C4-2B (cell line): ENCODE measurements around the gene STK38L.
A peak's percentile ranks its signal among the peaks of the same experiment; 100 is the strongest.

ENCODE experiments used
- H3K27ac ChIP-seq: fragments of 450-650 bp; 2 replicates; pipeline ENCODE4 v1.5.1; 2017
- ZFX ChIP-seq: fragments of 450-650 bp; IDR thresholded peaks from 2 replicates; pipeline ENCODE4 v1.6.1; 2017
- TF ChIP-seq, protein P1 (sequence below): fragments of 450-650 bp; conservative IDR thresholded peaks from 2 replicates; pipeline ENCODE4 v1.5.1; 2017; ENCODE audit warnings: mild to moderate bottlenecking

The STK38L gene

DNA sequence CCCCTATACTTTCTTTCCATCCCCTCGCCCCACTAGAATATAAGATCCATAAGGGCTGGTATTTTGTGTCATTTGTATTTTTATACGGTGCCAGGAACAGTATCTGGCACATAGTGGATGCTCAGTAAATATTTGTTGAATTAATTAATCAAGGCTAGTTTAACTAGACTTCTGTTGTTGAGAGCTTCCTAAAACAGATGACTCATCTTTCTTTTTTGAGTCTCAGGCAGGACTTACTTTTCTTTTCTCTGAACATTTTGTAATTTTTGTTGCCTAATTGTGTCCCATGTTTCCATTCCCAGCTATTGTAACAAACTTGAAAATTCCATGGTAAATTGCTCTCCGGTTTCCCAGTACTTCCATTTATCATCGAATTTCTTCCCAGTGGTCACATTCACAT is 16.7 kb downstream of the STK38L start:
- TF ChIP-seq, protein P1, sequence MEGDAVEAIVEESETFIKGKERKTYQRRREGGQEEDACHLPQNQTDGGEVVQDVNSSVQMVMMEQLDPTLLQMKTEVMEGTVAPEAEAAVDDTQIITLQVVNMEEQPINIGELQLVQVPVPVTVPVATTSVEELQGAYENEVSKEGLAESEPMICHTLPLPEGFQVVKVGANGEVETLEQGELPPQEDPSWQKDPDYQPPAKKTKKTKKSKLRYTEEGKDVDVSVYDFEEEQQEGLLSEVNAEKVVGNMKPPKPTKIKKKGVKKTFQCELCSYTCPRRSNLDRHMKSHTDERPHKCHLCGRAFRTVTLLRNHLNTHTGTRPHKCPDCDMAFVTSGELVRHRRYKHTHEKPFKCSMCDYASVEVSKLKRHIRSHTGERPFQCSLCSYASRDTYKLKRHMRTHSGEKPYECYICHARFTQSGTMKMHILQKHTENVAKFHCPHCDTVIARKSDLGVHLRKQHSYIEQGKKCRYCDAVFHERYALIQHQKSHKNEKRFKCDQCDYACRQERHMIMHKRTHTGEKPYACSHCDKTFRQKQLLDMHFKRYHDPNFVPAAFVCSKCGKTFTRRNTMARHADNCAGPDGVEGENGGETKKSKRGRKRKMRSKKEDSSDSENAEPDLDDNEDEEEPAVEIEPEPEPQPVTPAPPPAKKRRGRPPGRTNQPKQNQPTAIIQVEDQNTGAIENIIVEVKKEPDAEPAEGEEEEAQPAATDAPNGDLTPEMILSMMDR, result no peak
- TF ChIP-seq ZFX, result no peak
- peak overlapping the region; percentile 40; the same call in 1 of the 2 replicates for H3K27ac ChIP-seq

DNA sequence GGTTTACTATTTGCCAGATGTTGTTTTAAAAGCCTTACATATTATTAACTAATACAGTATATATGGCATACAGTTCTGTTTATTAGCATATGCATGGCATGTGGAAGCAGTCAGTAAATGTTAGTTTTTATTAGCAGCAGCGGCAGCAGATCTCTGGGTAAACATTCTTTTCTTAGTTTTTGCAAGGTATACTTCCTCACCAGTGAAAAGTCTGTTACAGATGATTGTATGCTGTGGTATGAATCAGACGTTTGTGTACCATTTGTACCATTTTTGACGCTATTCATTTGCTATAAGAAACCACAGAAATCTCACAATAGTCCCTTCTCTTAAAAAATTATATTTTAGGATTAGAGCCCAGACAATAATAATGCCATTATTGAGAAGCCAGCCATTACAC is 17.8 kb downstream of the STK38L start:
- TF ChIP-seq, protein P1, result no peak
- TF ChIP-seq ZFX, result no peak
- H3K27ac ChIP-seq, result no peak overlapping the region

DNA sequence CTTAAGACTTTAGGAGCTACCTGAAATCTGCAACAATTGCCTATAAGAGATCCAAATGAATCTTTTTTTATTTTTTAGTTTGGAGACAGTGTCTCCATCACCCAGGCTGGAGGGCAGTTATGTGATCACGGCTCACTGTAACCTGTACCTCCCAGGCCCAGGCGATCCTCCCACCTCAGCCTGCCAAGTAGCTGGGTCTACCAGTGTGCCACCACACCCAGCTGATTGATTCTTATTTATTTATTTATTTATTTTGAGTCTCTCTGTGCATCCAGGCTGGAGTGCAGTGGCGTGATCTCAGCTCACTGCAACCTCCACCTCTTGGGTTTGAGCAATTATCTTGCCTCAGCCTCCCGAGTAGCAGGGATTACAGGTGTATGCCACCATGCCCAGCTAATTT is 26.1 kb downstream of the STK38L start:
- TF ChIP-seq ZFX, result no peak
- TF ChIP-seq, protein P1, result no peak

DNA sequence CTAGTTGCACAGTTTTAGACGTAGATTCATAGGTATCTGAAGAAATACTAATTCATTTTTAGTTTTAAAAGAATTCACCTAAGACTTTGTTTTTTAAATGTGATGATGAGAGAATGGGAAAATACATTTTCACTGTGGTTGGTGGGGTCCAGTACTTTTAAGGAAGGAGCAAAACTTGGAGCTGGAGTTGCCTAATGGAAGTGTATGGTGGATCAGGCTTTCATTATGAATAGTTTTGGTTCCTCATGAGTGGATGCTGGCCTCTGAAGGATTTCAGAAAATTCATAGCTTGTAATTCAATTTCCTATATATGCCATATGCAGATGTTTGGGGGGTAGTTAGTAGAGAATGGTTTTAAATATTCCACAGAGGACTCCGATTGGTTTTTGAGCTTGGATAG is 27.1 kb downstream of the STK38L start:
- H3K27ac ChIP-seq, result no peak overlapping the region; the same call in 1 of the 2 replicates

More for the DNA sequence above, 26.1 kb downstream of the STK38L start:
- H3K27ac ChIP-seq, result no peak overlapping the region

DNA sequence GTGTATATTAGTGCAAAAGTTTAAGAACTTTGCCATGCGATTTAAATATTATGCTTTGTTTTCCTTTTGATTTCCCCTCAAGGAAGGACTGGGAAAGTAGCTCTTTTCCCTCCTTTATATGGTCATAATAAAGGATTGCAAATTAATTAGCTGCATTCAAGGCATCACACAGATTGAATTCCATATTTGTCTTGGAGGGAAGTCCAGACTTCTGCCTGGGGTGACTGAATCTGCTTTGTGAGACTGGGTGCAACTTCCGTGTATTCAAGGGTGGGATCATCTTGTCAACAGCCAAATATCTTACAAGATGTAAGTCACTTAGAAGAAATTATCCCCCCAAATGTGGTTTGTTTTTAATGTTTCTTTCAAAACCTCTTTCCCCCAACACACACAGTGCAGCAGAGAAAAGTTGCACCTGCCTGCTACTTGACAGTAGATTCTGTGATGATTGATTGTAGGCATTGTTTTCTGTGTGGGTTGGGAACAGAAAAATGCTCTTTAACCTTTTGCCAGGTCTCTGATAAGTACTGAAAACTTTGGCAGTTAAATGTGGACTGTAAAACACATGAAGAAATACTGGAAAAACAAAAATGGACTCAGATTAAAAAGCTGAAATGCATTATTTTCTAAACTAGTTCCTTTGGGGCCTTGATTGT is 28.4 kb downstream of the STK38L start:
- no peak overlapping the region for H3K27ac ChIP-seq
- TF ChIP-seq, protein P1, result no peak
- TF ChIP-seq ZFX, result no peak

More for the DNA sequence above, 27.1 kb downstream of the STK38L start:
- TF ChIP-seq ZFX, result no peak
- TF ChIP-seq, protein P1, result no peak

DNA sequence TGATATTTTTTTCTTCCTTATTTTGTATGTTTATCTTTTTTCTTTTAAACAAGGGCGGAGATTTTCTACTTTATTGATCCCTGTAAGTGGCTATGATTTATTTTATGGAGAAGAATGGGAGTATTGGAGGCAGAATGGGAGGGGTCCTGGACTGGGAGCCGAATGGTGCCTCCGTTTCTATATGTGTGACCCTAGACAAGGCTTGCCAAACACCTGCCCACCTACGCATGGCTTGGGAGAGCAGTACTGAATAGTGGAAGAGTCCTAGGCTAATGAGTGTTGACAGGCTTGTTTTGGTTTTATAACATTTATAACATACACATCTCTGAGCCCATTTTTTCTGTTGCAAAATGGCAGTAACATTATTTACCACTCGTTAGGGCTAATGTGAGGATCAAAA is 29.0 kb downstream of the STK38L start:
- no peak overlapping the region for H3K27ac ChIP-seq
- TF ChIP-seq, protein P1, result no peak
- no peak for TF ChIP-seq ZFX

DNA sequence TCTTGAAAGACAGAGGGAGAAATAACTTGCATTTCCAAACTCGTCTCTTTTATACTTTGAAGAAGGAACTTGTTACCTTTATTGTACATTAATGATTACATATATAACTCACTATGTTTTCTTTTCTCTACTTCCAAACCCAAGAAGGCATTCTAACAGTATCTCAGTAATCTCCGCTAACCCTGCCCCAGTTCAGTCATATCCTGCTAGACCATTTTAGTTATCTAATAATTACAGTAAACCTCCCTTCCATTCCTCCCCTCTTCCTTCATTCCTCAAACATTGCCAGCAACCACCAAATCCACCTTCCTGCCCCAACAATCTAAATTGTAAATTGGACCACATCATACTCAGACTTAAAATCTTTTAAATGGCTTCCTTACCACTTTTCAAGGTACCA is 30.6 kb downstream of the STK38L start:
- no peak overlapping the region for H3K27ac ChIP-seq
- TF ChIP-seq, protein P1, result no peak
- no peak for TF ChIP-seq ZFX
